SKM-1 (cell line): Measurements from ENCODE around the gene PRKCB.

Experiments
- DNase-seq: peaks from one replicate; lab custom pipeline; 2025; ENCODE audit not compliant: unreplicated experiment; lab: John Stamatoyannopoulos, UW

PRKCB gene

DNA sequence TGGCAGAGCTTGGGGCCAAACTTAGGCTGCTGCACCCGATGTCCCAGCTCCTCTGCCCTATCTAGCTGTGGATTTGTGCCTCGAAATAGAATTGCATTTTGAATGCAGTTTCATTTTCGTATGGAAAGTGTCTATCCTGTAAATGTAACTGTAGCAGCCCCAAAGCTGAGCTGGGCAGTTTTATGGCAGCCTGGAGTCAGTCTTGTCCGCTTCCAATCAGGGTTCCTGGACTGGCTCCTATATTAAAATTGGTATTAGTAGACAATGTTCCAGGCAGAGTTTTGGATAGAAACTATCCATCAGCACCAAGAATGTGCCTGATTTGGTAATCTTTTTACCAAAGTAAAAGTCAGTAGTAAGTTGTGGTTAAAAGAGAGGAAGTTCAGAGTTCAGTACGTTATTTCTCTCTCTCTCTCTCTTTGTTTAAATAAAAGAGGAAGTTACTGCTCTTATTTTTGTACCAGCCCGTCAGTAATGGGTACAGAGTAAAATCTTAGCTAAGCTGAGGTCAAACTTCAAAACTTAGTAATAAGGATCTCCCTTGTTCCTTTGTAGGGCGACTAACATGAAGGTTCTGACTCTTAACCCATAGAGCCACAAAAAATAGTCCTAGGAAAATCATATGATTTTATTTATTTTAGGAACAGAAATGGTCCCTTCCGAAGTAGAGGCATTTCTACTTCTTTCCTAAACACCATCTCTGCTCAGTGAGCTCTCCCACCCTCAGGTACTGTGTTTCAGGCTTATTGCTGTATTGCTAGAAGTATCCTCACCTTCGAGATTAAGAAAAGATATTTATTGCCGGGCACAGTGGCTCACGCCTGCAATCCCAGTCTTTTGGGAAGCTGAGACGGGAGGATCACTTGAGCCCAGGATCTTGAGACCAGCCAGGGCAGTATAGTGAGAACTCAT, 28.0 kb downstream of the PRKCB start:
- peak; percentile 97 for DNase-seq

DNA sequence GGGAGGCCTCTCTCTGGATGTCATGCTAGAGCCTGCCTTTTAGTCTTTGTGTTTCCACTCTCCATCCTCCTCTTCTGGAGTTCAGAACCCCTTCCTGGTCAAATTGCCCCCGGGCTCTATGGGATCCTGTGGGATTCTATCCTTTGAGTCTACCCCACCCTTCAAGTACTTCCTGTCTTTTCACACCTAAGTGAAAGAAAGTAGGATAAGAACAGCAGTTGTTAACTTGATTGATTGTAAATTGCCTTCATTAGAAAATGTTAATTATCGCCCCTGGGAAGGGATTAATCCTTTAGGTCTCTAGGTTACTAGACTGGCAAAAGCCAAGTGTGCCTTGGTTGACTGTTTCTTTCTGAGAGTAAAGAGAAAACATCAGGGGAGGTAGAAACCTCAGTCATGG, 30.1 kb downstream of the PRKCB start:
- DNase-seq: no peak

DNA sequence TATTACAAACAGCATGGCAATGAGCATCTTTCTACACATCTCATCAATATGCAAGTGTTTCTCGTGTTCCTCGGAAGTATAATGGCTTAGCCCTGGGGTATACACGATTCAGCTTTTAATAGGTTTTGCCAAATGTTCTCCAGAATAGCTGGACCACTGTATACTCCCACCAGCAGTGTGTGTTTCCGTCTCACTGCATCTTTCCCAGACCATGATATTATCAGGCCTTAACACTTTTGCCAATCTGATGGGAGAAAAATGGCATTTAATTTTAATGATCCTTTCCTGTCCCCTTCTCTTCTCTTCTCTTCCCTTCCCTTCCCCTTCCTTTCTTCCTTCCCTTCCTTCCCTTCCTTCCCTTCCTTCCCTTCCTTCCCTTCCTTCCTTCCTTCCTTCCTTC, 30.8 kb downstream of the PRKCB start:
- no peak for DNase-seq

DNA sequence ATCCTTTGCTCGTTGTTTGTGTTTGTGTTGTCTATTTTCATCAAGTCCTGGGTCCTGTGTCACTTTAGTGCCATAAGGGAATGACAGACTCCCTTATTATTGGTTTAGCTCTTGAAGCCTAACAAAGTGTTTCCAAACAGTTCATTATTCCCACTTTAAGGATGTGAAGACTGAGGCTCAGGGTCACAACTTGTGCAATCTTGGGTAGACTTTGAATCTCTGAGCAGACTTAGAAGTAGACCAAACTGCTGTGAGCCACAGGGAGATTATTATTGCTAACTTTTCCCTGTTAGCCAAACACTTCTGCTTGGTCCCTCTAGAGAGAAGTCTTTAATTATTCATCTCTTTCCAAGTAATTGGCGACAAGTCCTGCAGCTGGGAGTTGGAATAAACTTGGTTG, 31.8 kb downstream of the PRKCB start:
- DNase-seq: no peak

DNA sequence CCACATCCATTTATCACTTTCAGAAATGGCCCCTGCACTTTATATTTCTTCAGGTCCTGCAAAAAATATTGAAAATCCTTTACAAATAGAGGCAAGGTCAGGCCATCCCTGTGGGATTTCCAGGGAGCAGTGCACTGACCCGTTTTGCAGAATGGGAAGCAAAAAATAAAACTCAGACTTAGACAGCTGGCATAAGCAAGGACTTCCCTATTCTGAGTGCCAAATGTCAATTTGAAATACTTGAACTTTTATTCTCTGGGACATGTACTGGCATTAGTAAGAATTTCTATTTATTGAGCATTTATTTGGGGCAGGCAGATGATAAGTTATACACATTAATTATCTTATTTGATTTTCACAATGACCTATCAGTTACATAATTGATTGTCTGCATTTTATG, 32.4 kb downstream of the PRKCB start:
- no peak for DNase-seq

DNA sequence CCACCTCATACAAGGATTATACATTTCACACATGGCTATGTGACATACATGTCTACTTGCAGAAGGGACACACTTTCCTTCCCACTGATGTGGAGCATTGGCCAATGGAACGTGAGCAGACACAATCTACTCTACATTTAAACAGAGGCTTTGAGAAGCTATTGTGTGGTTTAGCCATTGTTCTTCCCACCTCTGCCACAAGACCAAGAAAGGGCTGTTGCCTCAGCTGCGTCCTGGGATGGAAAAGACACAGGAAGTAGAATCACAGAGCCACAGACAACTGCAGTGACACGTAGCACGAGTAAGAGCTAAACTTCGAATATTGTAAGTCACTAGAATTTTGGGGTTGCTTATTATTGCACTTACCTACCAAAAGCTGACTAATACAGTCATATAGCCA, 33.3 kb downstream of the PRKCB start:
- DNase-seq: no peak

DNA sequence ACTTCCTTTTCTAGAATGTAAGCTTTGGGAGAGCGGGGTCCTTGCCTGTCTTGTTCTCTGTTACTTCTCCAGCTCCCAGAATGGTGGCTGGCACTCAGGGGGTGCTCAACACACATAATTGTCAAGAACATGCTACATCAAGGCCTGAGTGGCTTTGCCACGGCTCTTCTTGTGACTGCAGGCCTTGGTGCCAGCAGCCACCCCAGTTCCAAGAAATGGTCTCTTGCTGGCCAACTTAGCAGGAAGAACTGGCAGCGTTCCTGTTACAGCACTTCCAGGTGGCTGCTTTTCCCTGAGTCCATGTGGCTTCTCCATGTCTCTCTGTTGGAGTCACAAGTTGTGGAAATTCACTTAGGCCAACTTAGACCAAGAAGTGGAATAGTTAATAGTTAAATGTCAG, 36.1 kb downstream of the PRKCB start:
- DNase-seq: no peak

DNA sequence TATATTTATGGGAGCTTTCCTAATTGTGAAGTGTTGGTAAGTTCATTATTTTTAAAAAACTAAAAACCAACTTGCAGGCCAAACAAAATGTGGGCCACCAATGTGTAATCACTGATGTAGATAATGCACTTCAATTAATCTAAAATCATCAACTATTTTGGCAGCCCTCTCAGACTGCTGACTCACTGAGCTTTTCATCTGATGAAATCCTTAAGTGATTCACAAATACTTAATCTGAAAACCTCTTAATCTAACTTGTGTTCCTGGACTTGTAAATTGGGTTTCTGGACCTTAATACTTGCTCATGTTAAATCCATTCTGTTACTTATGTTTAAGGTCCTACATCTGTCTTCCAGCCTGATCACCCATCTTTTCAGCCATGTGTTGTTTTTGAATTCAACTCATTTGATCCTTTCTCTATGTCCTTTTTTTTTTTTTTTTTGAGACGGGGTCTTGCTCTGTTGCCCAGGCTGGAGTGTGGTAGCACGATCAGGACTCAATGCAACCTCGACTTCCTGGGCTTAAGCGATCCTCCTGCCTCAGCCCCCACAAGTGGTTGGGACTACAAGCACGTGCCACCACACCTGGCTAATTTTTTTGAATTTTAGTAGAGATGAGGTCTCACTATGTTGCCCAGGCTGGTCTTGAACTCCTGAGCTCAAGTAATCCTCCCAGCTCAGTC, 39.0 kb downstream of the PRKCB start:
- no peak for DNase-seq

DNA sequence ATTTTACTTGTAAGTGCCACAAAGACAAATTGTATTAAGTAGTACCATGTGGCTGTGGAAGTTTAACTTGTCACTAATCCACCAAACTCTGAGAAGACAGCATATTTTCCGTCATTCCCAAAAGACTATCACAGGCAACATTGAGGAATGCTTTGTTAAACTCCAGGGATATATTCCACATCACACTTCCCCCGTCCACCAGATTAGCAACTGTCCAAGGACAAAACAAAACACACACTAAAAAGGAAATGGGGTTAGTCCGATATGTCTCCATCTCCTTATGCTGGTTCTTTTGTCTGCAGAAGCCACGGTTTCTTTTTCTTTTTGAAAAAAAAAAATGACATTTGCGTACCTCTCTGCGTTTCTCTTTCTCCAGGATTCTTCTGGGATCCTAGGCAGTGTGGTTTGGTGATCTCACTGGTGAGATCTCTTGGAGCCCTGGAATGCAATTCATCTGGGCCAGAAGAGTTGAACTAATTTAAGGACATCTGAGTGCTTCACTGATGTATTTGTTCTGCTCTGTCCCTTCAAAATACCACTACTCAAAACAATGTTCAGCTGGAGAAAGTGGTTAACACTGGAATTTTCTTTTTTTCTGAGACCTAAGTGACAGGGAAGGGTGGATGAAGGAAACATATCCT, 40.6 kb downstream of the PRKCB start:
- DNase-seq: no peak

DNA sequence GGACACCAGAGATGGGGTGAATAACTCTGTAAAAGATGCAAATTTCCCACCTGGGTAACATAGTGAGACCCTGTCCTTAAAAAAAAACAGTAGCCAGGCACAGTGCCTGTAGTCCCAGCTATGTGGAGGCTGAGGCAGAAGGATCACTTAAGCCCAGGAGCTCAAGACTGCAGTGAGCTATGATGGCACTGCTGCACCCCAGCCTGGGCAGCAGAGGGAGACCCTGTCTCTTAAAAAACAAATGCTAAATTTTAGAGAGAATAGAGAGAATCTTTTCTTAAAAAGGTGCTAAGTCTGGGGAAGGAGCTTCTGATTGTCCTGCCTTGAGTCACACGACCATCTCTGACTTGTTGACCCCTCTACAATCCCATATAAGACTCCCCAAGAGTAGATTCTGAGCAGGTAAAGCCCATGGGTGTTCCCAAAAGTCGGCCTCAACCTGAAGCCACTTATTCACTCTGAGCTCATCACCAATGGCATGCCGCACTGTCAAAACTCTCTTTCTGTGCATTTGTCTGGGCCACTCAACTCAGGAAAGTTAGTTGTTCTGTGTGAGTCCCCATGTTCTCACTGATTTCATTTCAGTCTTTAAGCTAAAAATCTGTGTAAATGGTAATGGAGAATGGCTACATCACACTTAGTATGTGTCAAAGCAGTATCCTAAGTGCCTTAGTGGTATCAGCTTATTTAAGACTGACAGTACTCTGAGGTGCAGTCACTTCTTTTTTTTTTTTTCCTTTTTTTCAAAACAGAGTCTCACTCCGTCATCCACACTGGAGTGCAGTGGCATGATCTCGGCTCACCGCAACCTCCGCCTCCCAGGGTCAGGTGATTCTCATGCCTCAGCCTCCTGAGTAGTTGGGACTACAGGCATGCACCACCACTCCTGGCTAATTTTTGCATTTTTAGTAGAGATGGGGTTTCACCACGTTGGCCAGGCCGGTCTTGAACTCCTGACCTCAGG, 41.6 kb downstream of the PRKCB start:
- DNase-seq: no peak

DNA sequence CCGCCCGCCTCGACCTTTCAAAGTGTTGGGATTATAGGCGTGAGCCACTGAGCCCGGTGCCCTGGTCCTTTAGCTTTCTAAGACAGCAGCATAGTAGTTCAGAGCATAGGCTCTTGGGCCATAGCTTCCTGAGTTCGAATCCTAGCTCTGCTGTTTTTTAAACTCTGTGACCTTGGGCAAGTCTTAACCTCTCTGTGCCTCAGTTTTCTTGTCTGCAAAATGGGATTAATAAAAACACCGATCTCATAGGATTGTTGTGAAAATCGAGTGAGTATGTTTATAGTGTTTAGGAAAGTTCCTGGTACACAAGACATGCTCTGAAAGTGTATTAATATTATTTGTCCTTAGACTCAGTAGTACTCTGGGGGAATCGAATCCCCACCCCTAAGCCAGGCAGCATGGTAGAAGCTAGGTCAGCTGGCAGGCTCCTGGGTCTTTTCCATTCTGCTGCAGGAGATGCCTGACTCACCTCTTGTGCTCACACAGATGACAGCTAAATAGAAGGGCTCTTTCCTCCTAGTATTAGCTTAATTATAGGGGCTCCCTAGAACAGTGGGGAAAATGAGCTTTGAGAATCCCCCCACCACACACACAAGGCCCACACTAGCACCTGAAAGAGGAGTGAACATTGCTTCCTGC, 44.1 kb downstream of the PRKCB start:
- DNase-seq: no peak

DNA sequence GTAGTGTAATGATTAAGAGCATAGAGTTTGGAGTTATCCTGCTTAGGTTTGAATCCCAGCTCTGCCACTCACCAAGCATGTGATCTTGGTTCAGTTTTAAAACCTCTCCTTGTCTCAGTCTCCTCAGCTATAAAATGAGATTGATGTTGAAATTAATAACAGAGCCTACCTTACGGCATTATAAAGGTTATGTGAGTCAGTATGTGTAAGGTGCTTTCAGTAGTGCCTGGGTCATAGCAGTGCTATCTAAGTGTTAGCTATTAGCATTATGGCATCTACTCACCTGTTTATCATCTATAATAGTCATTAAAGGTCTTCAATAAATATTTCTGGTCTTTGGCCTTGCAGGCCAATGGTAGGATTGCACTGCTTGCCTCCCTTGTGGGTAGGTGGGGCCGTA, 53.4 kb downstream of the PRKCB start:
- no peak for DNase-seq

DNA sequence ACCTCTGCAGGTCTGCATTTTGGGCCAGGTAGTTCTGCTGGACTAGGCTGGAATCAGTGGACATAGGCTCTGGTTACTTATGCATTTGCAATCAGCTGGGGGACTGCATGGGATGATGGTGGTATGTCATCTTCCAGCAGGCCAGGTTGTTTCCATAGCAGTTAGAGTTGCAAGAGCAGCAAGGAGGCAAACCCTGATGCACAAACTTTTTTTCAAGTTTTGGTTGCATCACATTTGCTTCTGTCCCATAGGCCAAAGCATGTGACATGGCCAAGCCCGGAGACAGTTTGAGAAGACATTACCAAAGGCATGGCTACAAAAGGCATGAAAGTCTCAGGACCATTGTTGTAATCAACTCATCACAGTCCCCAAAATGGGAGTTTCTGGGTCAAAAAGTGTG, 58.2 kb downstream of the PRKCB start:
- no peak for DNase-seq

DNA sequence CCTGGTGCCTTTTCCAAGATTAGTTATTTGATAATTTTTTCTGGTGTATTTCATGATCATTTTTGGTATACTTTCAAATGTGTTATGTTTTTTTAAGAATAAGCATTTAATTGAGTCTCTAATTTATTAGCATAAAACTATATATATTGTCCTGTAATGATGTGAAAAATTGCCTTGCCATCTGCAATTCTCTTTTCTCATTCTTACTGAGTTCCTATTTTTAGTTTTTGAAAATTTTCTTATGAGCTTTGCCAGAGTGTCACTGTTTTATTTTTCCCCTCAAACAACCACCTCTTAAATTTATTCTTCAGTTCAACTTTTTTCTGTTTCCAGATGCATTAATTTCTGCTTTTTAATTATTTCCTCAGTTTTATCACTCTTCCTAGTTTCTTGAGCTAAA, 59.3 kb downstream of the PRKCB start:
- no peak for DNase-seq

DNA sequence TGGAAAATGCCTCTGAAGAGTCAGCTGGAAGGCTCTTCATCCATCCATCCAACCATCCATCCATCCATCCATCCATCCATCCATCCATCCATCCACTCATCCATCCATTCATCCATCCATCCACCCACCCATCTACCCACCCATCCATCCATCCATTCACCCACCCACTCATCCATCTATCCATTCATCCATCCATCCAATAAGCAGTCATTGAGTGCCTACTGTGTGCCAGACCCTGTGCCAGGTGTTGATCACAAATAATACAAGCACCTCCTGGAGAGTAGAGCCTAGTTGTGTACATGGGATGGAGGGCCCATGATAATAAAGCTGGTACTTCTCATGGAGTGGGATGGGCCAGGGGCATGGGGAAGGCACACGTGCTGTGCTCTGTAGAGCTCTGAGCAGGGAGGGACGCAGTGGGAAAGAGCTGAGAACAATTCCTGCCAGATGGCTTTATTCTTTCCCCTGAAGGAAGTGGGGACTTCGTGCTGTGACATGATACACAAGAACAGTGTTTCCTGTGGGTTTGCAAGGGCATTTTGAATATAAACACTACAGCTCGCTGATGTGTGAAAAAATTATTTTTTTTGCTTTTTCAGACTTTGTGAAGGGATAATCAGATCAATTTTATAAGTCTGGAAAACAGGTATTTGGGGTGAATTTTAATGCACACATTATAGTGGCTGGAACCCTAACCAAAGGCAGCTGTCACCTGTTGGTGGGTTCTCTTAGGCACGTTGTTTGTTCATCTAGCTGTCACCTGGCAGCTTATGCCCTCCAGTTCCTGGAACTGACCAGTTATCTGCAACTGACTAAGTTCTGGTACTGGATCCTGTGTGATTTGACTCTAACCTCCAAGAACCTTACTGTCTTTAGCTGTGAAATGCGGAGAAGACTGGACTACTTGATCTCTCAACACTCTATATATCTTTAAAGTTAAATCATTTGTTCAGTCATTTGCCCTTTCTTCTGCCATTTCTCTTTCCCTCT, 61.3 kb downstream of the PRKCB start:
- no peak for DNase-seq

DNA sequence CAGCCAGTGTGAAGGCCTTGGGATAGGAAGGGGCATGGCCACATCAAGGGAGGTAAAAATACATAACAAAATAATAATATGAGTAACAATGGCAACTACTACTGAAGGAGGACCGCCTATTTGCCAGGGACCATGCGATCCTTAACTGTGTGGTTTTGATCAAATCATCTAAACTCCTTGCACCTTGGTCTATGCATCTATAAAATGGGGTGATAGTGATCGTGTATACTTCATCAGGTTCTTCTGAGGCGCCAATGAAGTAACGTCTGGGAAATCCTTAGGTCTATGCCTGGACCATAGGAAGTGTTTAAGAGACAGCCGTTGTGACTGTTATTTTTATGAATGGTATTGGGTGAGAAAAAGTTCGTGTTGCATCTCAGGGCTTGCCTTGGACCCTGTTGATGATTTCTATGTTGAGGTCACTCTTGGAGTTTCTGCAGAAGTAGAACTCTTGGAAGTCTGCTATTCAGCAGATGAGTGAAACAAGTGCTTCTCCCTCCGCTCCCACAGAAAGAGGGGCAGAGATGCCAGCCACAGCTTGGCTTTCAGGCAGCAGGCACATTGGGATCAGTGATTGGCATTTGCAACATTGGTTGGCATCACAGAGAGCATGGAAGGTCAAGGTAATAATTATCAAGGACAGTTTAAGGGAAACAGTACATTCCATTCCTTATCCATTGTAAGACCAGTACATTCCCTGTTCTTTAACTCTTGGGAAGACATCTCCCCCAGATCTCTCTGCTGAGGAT, 63.1 kb downstream of the PRKCB start:
- no peak for DNase-seq

DNA sequence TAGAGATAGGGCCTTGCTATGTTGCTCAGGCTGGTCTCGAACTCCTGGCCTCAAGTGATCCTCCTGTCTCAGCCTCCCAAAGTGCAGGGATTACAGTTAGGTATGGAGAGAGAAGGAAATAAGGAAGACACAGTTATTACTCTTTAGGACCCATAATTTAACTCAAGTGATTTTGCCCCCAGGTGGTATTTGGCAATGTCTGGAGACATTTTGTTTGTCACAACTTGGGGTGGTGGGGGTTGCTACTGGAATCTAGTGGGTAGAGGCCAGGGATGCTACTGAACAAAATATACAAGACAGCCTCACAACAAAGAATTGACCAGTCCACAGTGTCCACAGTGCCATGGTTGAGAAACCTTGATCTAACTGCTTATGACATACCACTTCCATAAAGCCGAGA, 64.1 kb downstream of the PRKCB start:
- no peak for DNase-seq

DNA sequence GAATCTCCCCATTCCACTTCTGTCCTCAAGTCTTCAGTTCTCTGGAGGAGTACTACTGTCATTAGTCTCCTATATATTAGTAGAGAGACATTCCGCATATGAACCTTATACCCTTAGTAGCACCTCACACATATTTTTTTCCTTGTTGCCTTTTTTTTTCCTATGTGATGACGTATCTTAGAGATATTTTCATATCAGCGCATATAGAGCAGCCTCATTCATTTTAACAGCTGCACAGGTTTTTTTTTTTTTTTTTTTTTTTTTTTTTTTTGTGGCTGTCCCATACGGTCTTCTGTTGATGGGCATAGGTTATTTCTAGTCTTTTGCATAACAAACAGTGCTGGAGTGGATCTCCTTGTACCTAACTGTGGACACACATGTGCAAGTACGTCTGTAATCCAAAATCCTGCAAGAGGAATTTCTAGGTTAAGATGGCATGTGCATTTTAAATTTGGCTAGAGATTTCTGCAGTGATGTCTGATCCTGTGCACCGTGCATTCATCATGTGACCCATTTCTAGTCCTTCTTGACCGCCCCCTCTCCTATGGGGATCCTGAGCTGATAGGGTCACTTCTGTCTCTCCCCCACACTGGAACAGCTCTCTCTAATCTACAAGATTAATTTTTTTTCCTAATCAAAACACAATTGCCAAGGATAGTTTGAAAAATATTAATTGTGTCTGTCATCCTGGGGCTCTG, 64.8 kb downstream of the PRKCB start:
- no peak for DNase-seq
